Right lobe of liver (tissue), 4 donors: ENCODE data around the gene TBX4.

Experiments
- POLR2A ChIP-seq: fragments of 450-650 bp; IDR thresholded peaks from one replicate; pipeline ENCODE4 v1.6.1; 2017; ENCODE audit warnings: antibody characterized with exemption, mild to moderate bottlenecking
- TF ChIP-seq, protein P1 (sequence below), 4 donors: fragments of 200-600 bp in 3 of 4; fragments of 450-650 bp in 1 of 4; IDR thresholded peaks; one replicate each; pipeline versions ENCODE4 v1.5.1 to v1.8.0; 2016 to 2022; ENCODE audit warnings: antibody characterized with exemption in 4 of 4, mild to moderate bottlenecking in 2 of 4
- donor health status: DM: no; HTN: no; CAD: no.
- donor health status: DM: no; HTN: no; CAD: no.
- donor health status: DM: no; HTN: yes; CAD: no.

DNA sequence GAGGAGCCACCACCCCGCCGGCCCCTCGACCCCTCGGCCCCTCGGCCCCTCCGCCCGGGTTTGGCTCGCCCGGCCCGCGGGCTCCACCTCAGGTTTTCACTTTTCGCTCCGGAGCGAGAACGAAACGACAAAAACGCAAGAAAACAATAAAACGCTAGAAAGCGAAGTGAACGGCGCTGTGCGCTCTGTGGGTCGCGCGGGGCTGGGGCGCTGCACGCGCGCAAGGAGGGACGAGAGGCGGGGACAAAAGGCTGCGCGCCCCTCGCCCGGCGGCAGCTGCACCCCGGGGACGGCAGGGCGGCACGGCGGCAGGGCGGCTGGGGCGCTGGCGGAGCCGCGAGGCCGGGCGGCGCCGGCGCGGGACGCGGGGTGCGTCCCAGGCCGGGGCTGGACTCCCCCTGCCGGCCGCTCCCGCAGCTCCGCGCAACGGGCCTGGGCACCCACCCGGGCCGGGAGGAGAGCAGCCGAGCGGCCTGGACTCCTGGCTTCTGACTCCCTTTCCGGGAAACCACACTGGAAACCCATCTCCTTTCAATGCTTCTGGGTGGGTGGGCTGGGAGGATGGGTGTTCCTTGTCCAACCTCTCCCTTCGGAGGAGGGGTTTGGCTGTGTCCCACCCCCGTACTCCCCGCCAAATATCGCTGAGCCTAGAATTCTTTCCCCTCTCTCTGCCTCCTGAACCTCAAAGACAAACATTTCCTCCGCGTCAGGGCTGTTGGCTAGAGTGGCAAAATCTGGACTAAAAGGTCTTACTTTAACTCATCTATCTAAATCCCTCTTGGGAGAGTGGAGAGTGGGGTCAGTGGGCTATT lies 42.7 kb upstream of the TBX4 start:
- TF ChIP-seq, protein P1, sequence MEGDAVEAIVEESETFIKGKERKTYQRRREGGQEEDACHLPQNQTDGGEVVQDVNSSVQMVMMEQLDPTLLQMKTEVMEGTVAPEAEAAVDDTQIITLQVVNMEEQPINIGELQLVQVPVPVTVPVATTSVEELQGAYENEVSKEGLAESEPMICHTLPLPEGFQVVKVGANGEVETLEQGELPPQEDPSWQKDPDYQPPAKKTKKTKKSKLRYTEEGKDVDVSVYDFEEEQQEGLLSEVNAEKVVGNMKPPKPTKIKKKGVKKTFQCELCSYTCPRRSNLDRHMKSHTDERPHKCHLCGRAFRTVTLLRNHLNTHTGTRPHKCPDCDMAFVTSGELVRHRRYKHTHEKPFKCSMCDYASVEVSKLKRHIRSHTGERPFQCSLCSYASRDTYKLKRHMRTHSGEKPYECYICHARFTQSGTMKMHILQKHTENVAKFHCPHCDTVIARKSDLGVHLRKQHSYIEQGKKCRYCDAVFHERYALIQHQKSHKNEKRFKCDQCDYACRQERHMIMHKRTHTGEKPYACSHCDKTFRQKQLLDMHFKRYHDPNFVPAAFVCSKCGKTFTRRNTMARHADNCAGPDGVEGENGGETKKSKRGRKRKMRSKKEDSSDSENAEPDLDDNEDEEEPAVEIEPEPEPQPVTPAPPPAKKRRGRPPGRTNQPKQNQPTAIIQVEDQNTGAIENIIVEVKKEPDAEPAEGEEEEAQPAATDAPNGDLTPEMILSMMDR (IDR thresholded peaks at IDR 0.05) = peak; percentile 30 to 68 (median 40)
- TF ChIP-seq POLR2A = no peak
